Ascending aorta (tissue), 2 donors: ENCODE results near the gene PLXNA4. TPM values are rescaled to one million over a fixed set of nuclear protein-coding genes. Genes with fewer than 3 reads are reported as not detected.

ENCODE experiments used
- DNase-seq, 2 donors: peaks; one replicate each; pipeline ENCODE4 v3.0.0-alpha.2; 2019; ENCODE audit warnings: low spot score in 2 of 2
- H3K27ac ChIP-seq, 2 donors: fragments of 200-600 bp; sonication (generic); one replicate each; pipeline ENCODE4 v1.5.1; 2016 to 2017; ENCODE audit warnings: mild to moderate bottlenecking in 1 of 2
- H3K27me3 ChIP-seq: fragments of 200-600 bp; sonication (generic); one replicate; pipeline ENCODE4 v1.5.1; 2017
- H3K36me3 ChIP-seq, 2 donors: fragments of 200-600 bp; sonication (generic); one replicate each; pipeline ENCODE4 v1.5.1; 2016
- H3K4me1 ChIP-seq, 2 donors: fragments of 200-600 bp; sonication (generic); one replicate each; pipeline ENCODE4 v1.5.1; 2016 to 2017; ENCODE audit warnings: mild to moderate bottlenecking in 1 of 2
- H3K4me3 ChIP-seq, 2 donors: fragments of 200-600 bp; sonication (generic); one replicate each; pipeline ENCODE4 v1.5.1; 2016 to 2017; ENCODE audit warnings: mild to moderate bottlenecking in 1 of 2
- H3K9me3 ChIP-seq, 2 donors: fragments of 200-600 bp; sonication (generic); one replicate each; pipeline ENCODE4 v1.5.1; 2016
- intact Hi-C: fragments of 100-400 bp; cut with DNase I; formaldehyde crosslinking; loops from one replicate; pipeline ENCODE4 v1.15.1; 2023
- total RNA-seq: library from RNA; depleted of rRNA; stranded (reverse); fragments of >200 nt; gene quantifications from one replicate; pipeline ENCODE4 v1.1.0, GENCODE V29; 2016
- TF ChIP-seq, protein P1 (sequence below), 3 experiments: fragments of 200-600 bp in 2 of 3; fragments of 450-650 bp in 1 of 3; sonication (generic) in 2 of 3; IDR thresholded peaks; one replicate each; pipeline ENCODE4 v1.5.1; 2016 to 2019; ENCODE audit warnings: antibody characterized with exemption in 3 of 3, mild to moderate bottlenecking in 1 of 3, moderate library complexity in 1 of 3

The PLXNA4 gene
- total RNA-seq, 1 donor from 2014 or later: 27.1 TPM

DNA sequence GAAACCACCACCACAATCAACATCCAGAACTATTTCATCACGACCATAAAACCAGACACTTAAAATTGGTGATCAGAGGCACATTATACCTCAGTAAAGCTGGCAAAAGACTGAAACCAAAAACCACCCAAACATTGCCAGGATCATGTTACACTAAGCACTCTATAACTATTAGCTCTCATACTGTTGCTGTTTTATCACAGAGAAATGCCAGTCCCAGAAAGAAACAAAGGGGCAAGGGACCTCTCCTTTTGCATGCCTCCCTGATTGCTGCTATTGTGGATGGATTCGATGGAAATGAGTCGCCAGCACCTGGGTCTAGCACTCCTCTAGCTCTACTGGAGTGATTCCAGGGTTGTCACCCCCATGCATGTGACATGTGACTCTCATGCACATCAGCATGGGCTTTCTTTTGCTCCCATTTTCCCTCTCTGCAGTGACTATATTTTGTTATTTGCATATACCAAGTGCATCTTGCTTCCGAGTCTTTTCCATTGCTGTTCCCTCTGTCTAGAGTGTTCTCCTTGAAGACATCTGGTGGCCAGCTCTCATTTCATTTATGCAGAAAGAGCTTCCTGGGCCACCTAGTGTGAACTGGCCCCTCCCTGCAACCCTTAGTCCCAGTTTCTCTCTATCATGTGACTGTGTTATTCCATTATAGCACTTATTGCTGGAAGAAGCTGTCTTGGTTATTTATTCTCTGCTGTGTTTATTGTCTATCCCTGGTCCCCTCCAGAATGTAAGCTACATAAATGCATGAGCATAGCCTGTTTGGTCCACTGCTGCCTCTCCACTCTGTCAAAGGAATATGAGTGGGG lies 300.6 kb downstream of the PLXNA4 start:
- Histone ChIP-seq H3K4me3 (no peak overlapping the region), H3K27ac (no peak overlapping the region), H3K9me3 (no peaks in the 10 kb centered on the region), H3K36me3 (no peaks in the 10 kb centered on the region), H3K4me1 (peaks cover 0 to 3% of the 10 kb centered on the region in 2 donors), H3K27me3 (no peaks in the 10 kb centered on the region)
- TF ChIP-seq, protein P1, sequence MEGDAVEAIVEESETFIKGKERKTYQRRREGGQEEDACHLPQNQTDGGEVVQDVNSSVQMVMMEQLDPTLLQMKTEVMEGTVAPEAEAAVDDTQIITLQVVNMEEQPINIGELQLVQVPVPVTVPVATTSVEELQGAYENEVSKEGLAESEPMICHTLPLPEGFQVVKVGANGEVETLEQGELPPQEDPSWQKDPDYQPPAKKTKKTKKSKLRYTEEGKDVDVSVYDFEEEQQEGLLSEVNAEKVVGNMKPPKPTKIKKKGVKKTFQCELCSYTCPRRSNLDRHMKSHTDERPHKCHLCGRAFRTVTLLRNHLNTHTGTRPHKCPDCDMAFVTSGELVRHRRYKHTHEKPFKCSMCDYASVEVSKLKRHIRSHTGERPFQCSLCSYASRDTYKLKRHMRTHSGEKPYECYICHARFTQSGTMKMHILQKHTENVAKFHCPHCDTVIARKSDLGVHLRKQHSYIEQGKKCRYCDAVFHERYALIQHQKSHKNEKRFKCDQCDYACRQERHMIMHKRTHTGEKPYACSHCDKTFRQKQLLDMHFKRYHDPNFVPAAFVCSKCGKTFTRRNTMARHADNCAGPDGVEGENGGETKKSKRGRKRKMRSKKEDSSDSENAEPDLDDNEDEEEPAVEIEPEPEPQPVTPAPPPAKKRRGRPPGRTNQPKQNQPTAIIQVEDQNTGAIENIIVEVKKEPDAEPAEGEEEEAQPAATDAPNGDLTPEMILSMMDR (IDR thresholded peaks at IDR 0.05): no peak
- no peak for DNase-seq
- intact Hi-C loops: no loop called here

DNA sequence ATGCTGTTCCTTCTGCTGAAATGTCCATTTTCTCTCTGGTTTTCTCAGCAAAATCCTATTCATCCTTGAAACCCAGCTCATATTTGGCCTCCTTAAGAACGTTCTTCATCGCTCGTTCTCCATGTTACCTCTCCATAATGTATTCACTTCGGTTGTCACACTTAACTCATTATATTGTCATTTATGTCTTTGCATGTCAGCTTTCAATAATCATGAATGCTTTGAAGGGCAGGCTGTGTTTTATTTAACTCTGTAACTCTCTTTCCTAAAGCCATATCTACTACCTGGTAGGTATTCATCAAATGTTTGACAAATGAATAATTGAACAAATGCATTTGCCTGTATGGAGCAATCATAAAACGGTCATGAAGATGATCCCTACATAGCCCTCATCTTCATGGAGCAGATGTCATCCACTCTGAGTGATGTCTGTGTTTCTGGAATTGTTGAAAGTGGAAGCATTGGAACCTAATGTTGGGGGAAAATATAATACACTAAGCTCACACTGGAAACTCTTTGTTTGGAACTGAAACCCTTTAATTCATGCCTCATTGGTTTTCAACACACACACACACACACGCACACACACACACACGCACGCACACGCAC lies 303.4 kb downstream of the PLXNA4 start:
- peaks cover 0 to 3% of the 10 kb centered on the region in 2 donors for H3K4me1 ChIP-seq
- intact Hi-C loops: no loop called here
- TF ChIP-seq, protein P1 (IDR thresholded peaks at IDR 0.05): no peak
- no peak overlapping the region for H3K4me3 ChIP-seq
- no peaks in the 10 kb centered on the region for H3K36me3 ChIP-seq
- no peak for DNase-seq
- H3K9me3 ChIP-seq: no peaks in the 10 kb centered on the region
- no peak overlapping the region for H3K27ac ChIP-seq
- no peaks in the 10 kb centered on the region for H3K27me3 ChIP-seq

DNA sequence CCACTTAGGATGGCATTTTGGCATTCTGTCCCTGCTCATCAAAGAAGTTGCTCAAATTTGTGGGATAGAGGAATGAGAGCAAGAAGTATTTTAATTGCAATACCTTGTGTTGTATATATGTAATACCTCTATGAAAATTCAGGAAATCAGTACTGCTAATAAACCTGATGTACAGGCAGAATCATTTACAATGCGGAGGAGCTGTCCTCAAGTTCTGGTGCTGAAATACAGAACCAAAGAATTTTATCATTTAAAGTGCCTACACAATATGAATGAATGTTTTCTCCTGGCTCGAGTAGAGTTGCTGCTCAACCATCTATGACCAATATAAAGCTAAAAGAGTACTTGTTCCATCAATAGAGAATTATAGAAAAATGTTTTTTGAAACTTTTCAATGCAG lies 305.8 kb downstream of the PLXNA4 start:
- Histone ChIP-seq H3K4me1 (no peaks in the 10 kb centered on the region), H3K36me3 (no peaks in the 10 kb centered on the region), H3K27ac (no peak overlapping the region), H3K9me3 (no peaks in the 10 kb centered on the region), H3K27me3 (no peaks in the 10 kb centered on the region), H3K4me3 (no peak overlapping the region)
- no peak for DNase-seq
- intact Hi-C loops: no loop called here
- TF ChIP-seq, protein P1 (IDR thresholded peaks at IDR 0.05): no peak

GRCh38 chr7:132269718-132270117 lies 306.6 kb downstream of the PLXNA4 start:
- Histone ChIP-seq H3K36me3 (no peaks in the 10 kb centered on the region), H3K4me3 (no peak overlapping the region), H3K27ac (no peak overlapping the region), H3K27me3 (no peaks in the 10 kb centered on the region), H3K9me3 (no peaks in the 10 kb centered on the region), H3K4me1 (no peaks in the 10 kb centered on the region)
- intact Hi-C loops: no loop called here
- TF ChIP-seq, protein P1 (IDR thresholded peaks at IDR 0.05): no peak
- no peak for DNase-seq

DNA sequence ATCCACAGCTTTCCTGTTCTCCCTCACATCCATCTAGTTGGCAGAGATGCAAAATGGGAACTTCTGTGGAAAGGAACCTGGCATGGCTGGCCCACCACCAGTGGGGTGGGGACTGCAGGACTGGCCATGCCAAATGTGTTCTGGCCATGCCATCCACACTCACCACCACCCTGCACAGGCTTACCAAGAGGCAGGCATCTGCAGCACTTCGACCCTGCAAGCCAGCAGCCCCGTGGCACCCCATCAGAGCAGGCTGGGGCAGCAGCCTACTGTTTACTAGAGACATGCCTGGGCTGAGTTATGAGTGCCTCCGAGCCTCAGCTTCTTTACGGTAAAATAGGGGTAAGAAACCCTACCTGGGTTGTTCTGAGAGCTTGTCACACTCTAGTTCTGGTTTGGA lies 313.1 kb downstream of the PLXNA4 start:
- H3K4me3 ChIP-seq: no peak overlapping the region
- H3K27ac ChIP-seq: no peak overlapping the region
- no peaks in the 10 kb centered on the region for H3K9me3 ChIP-seq
- peaks cover under 1 to 6% of the 10 kb centered on the region in 2 donors for H3K4me1 ChIP-seq
- H3K27me3 ChIP-seq: no peaks in the 10 kb centered on the region
- no peaks in the 10 kb centered on the region for H3K36me3 ChIP-seq
- no peak for DNase-seq
- intact Hi-C loops: no loop called here
- TF ChIP-seq, protein P1 (IDR thresholded peaks at IDR 0.05): no peak
